Endothelial cell of umbilical vein (primary cell): ENCODE results near the gene MOB2.

Experiments used
- CTCF ChIP-seq, 2 donors: IDR thresholded peaks; 1 replicate in 1 of 2; 2 replicates in 1 of 2; pipeline ENCODE4 v1.5.1; 2011; ENCODE audit warnings: low read length in 2 of 2, mild to moderate bottlenecking in 2 of 2, moderate library complexity in 2 of 2, control low read depth in 1 of 2, inconsistent platforms in 1 of 2, low read depth in 1 of 2; ENCODE audit not compliant: insufficient read depth in 1 of 2; ENCODE audit errors: extremely low read depth in 1 of 2
- EZH2 ChIP-seq: IDR thresholded peaks from 2 replicates; pipeline ENCODE4 v1.6.1; 2012; ENCODE audit warnings: borderline replicate concordance, low read depth, mild to moderate bottlenecking, moderate library complexity, low read length, inconsistent platforms; ENCODE audit not compliant: severe bottlenecking
- JUN ChIP-seq: IDR thresholded peaks from 2 replicates; pipeline ENCODE4 v1.6.1; 2011; ENCODE audit warnings: borderline replicate concordance, low read depth; ENCODE audit not compliant: insufficient read length, insufficient read depth
- MYC ChIP-seq: IDR thresholded peaks from one replicate; pipeline ENCODE4 v1.6.1; 2011; ENCODE audit warnings: mild to moderate bottlenecking, low read depth, low read length
- POLR2A ChIP-seq: IDR thresholded peaks from 2 replicates; pipeline ENCODE4 v1.6.1; 2012; ENCODE audit warnings: low read depth, mild to moderate bottlenecking, control low read depth, low read length
- POLR2AphosphoS5 ChIP-seq: IDR thresholded peaks from 2 replicates; pipeline ENCODE4 v1.6.1; 2012; ENCODE audit warnings: low read depth, mild to moderate bottlenecking, control low read depth, low read length, moderate library complexity; ENCODE audit not compliant: insufficient read depth

- TF ChIP-seq POLR2AphosphoS5: no peak
- no peak for TF ChIP-seq JUN
- TF ChIP-seq CTCF (IDR thresholded peaks at IDR 0.05; ENCODE audit: extremely low read depth in 1 of 2, insufficient read depth in 1 of 2, low read depth in 1 of 2, low read length in 2 of 2): no peak
- no peak for TF ChIP-seq EZH2
- TF ChIP-seq POLR2A: no peak
- no peak for TF ChIP-seq MYC
Measured at GRCh38 chr11:1483445-1483961, 3.1 kb downstream of the MOB2 start.
